B cell (primary cell): Measurements from ENCODE around the gene TACR2. TPM values are rescaled to one million over a fixed set of nuclear protein-coding genes. Genes with fewer than 3 reads are reported as not detected.

Source experiments
- ATAC-seq: fragments of 200-7000 bp; cut with Tn5 transposase; one replicate; pipeline ENCODE4 v1.10.0; 2021; ENCODE audit warnings: low read depth, mild to moderate bottlenecking, moderate number of reproducible peaks, moderate library complexity
- CTCF ChIA-PET: fragments of 350-600 bp; sonication (Branson Sonifier 250); formaldehyde crosslinking; loops from one replicate; lab custom pipeline; 2021; ENCODE audit warnings: antibody characterized with exemption, inconsistent platforms; lab: Charles Lee
- POLR2A ChIA-PET: fragments of 350-600 bp; sonication (Branson Sonifier 250); formaldehyde crosslinking; loops from one replicate; lab custom pipeline; 2021; ENCODE audit warnings: antibody characterized with exemption; lab: Charles Lee
- DNase-seq: peaks from one replicate; pipeline ENCODE4 v3.0.0; 2013
- H2AFZ ChIP-seq: 2 replicates; pipeline ENCODE4 v1.6.1; 2012; ENCODE audit warnings: mild to moderate bottlenecking, low read depth, low read length; ENCODE audit not compliant: insufficient read depth, poor library complexity, severe bottlenecking
- H3K27ac ChIP-seq, 2 donors: 1 replicate in 1 of 2; 2 replicates in 1 of 2; pipeline ENCODE4 v1.5.1; 2012 to 2013; ENCODE audit warnings: low read length in 2 of 2, mild to moderate bottlenecking in 2 of 2, moderate library complexity in 1 of 2
- H3K27me3 ChIP-seq, 4 experiments: fragments of 200-600 bp in 1 of 4; sonication (generic) in 1 of 4; replicated peaks in 1 of 4; 1 replicate in 2 of 4; 2 replicates in 2 of 4; pipeline versions ENCODE4 v1.6.1 to v1.7.0; 2013 to 2016; ENCODE audit warnings: low read length in 3 of 4, mild to moderate bottlenecking in 2 of 4, mixed read lengths in 1 of 4, moderate library complexity in 1 of 4; ENCODE audit not compliant: insufficient read depth in 4 of 4, control insufficient read depth in 3 of 4; ENCODE audit errors: control extremely low read depth in 1 of 4
- H3K36me3 ChIP-seq, 2 experiments: replicated peaks in 1 of 2; 1 replicate in 1 of 2; 2 replicates in 1 of 2; pipeline versions ENCODE4 v1.6.1 to v1.7.1; 2013; ENCODE audit warnings: low read length in 1 of 2; ENCODE audit not compliant: insufficient read depth in 2 of 2, control insufficient read depth in 1 of 2; ENCODE audit errors: control extremely low read depth in 1 of 2, extremely low read depth in 1 of 2
- H3K4me1 ChIP-seq, 2 donors: fragments of 200-600 bp in 1 of 2; sonication (generic) in 1 of 2; 1 replicate in 1 of 2; 2 replicates in 1 of 2; pipeline versions ENCODE4 v1.5.1 to v1.6.1; 2013 to 2017; ENCODE audit warnings: low read length in 2 of 2; ENCODE audit not compliant: control insufficient read depth in 2 of 2, insufficient read depth in 2 of 2
- H3K4me2 ChIP-seq: replicated peaks from 2 replicates; pipeline ENCODE3; 2012; ENCODE audit warnings: mild to moderate bottlenecking, low read depth, low read length; ENCODE audit not compliant: poor library complexity, severe bottlenecking
- H3K4me3 ChIP-seq, 5 experiments: fragments of 200-600 bp in 1 of 5; sonication (generic) in 1 of 5; 1 replicate in 3 of 5; 2 replicates in 2 of 5; pipeline versions ENCODE4 v1.5.1 to v1.7.0; 2011 to 2016; ENCODE audit warnings: low read length in 4 of 5, mild to moderate bottlenecking in 4 of 5, low read depth in 2 of 5, control low read depth in 1 of 5, moderate library complexity in 1 of 5; ENCODE audit not compliant: insufficient read depth in 1 of 5; ENCODE audit errors: control extremely low read depth in 1 of 5, extremely low read depth in 1 of 5
- H3K79me2 ChIP-seq: fragments of 200-600 bp; sonication (generic); one replicate; pipeline ENCODE4 v1.6.0; 2016; ENCODE audit warnings: low read length; ENCODE audit not compliant: control insufficient read depth, insufficient read depth
- H3K9ac ChIP-seq: fragments of 200-600 bp; sonication (generic); 2 replicates; pipeline ENCODE4 v1.6.1; 2017; ENCODE audit warnings: mild to moderate bottlenecking, low read length, moderate library complexity
- H3K9me3 ChIP-seq, 3 donors: one replicate each; pipeline versions ENCODE4 v1.6.1 to v1.7.1; 2013; ENCODE audit warnings: low read length in 2 of 3; ENCODE audit not compliant: control insufficient read depth in 2 of 3, insufficient read depth in 1 of 3; ENCODE audit errors: control extremely low read depth in 1 of 3
- H4K20me1 ChIP-seq: 2 replicates; pipeline ENCODE4 v1.6.0; 2012; ENCODE audit warnings: mild to moderate bottlenecking, low read length; ENCODE audit not compliant: insufficient read depth, control insufficient read depth, poor library complexity, severe bottlenecking
- H3K27ac Mint-ChIP-seq: one replicate; pipeline ENCODE4 v1.8.0; 2021; ENCODE audit warnings: mixed read lengths
- H3K27me3 Mint-ChIP-seq: one replicate; pipeline ENCODE4 v1.8.0; 2021; ENCODE audit warnings: mixed read lengths
- H3K4me1 Mint-ChIP-seq: one replicate; pipeline ENCODE4 v1.8.0; 2021; ENCODE audit warnings: mixed read lengths
- H3K4me3 Mint-ChIP-seq: one replicate; pipeline ENCODE4 v1.8.0; 2021; ENCODE audit warnings: mixed read lengths
- H3K9me3 Mint-ChIP-seq: one replicate; pipeline ENCODE4 v1.8.0; 2022; ENCODE audit warnings: mixed read lengths; ENCODE audit not compliant: insufficient read depth
- CTCF ChIP-seq: fragments of 200-600 bp; IDR thresholded peaks from one replicate; pipeline ENCODE4 v1.8.0; 2022; ENCODE audit warnings: antibody characterized with exemption, mild to moderate bottlenecking
- EZH2 ChIP-seq: IDR thresholded peaks from 2 replicates; pipeline ENCODE4 v1.6.1; 2012; ENCODE audit warnings: borderline replicate concordance, low read depth, mild to moderate bottlenecking, moderate library complexity, low read length; ENCODE audit not compliant: insufficient read depth, poor library complexity, severe bottlenecking
- WGBS: methylation state at CpG from one replicate; pipeline ENCODE4 v1.1.5; 2013; ENCODE audit warnings: missing lambda C conversion rate; ENCODE audit not compliant: insufficient coverage; 5-methylcytosine and 5-hydroxymethylcytosine counted together
- intact Hi-C: fragments of 100-400 bp; cut with micrococcal nuclease; formaldehyde crosslinking; loops from one replicate; pipeline ENCODE4 v1.10.0; 2022
- polyA plus RNA-seq: library from polyadenylated mRNA; depleted of rRNA; stranded (reverse); fragments of >200 nt; gene quantifications from 2 replicates; pipeline ENCODE4 v1.2.3, GENCODE V29; 2012
- total RNA-seq, 2 donors: library from RNA; stranded (reverse); fragments of 120-200 nt in 1 of 2; gene quantifications; 1 replicate in 1 of 2; 2 replicates in 1 of 2; pipeline versions ENCODE4 v1.2.3 to v1.2.4, GENCODE V29; 2013 to 2022

The TACR2 gene
- total and polyA plus RNA-seq, 2 donors (not counting 1 experiment from before 2014, with no cell fraction given), result 0.18 TPM; not detected in 1

GRCh38 chr10:69356187-69356586 lies 60.5 kb downstream of the TACR2 start:
- Histone ChIP-seq H3K4me1 (peaks cover 0 to 13% of the 10 kb centered on the region in 2 donors), H3K79me2 (peaks cover 77% of the 10 kb centered on the region), H3K4me2 (no peak overlapping the region), H3K9ac (no peak overlapping the region), H3K4me3 (no peak overlapping the region), H4K20me1 (peaks cover 22% of the 10 kb centered on the region), H3K27me3 (no peaks in the 10 kb centered on the region), H3K27ac (no peak overlapping the region), H3K36me3 (peaks cover 0 to 1% of the 10 kb centered on the region in 2 experiments), H2AFZ (no peak overlapping the region), H3K9me3 (no peaks in the 10 kb centered on the region)
- intact Hi-C loops, result no loop called here
- no peak for DNase-seq
- ChIA-PET POLR2A (interaction anchor here (0.7 kb wide), 1 partner anchor 59 kb away, joined by 7 read pairs; no protein-coding TSS in a partner anchor), CTCF (interaction anchor here (1.0 kb wide), 1 partner anchor 36 kb away, joined by 3 read pairs; no protein-coding TSS in a partner anchor)
- H3K9me3 Mint-ChIP-seq, result no peaks in the 10 kb centered on the region
- no peak overlapping the region for H3K4me3 Mint-ChIP-seq
- H3K27ac Mint-ChIP-seq, result no peak overlapping the region
- H3K27me3 Mint-ChIP-seq, result no peaks in the 10 kb centered on the region
- peaks cover 14% of the 10 kb centered on the region for H3K4me1 Mint-ChIP-seq
- ATAC-seq, result no peak
- TF ChIP-seq EZH2 (no peak), CTCF (no peak)
- 100% methylated on average over 1 of the region's 2 CpGs for WGBS

GRCh38 chr10:69353977-69354635 lies 62.6 kb downstream of the TACR2 start:
- Histone ChIP-seq H3K9ac (no peak overlapping the region), H3K27me3 (no peaks in the 10 kb centered on the region), H2AFZ (no peak overlapping the region), H3K36me3 (no peaks in the 10 kb centered on the region), H3K9me3 (no peaks in the 10 kb centered on the region), H3K4me3 (no peak overlapping the region), H3K79me2 (peaks cover 81% of the 10 kb centered on the region), H3K27ac (no peak overlapping the region), H4K20me1 (peaks cover 10% of the 10 kb centered on the region), H3K4me1 (peaks cover 11 to 15% of the 10 kb centered on the region in 2 donors), H3K4me2 (no peak overlapping the region)
- Mint-ChIP-seq H3K27me3 (no peaks in the 10 kb centered on the region), H3K4me3 (no peak overlapping the region), H3K27ac (no peak overlapping the region), H3K4me1 (peaks cover 16% of the 10 kb centered on the region), H3K9me3 (no peaks in the 10 kb centered on the region)
- DNase-seq (no peak), ATAC-seq (no peak)
- CTCF ChIA-PET, result interaction anchor here (0.7 to 0.8 kb wide), 2 partner anchors 39 to 577 kb away, joined by 3 to 5 read pairs; no protein-coding TSS in a partner anchor
- TF ChIP-seq CTCF (no peak), EZH2 (no peak)
- POLR2A ChIA-PET, result interaction anchor here (0.7 kb wide), 1 partner anchor 39 kb away, joined by 7 read pairs; no protein-coding TSS in a partner anchor
- 69% methylated on average over 4 of the region's 8 CpGs for WGBS
- intact Hi-C loops, result no loop called here
